Measurements from ENCODE around the gene FTSJ1.
"Not testable (repeated sequence)": the region's sequence is repeated elsewhere in the genome, so short reads cannot be mapped to it uniquely, and the experiment has no call there.

DNA sequence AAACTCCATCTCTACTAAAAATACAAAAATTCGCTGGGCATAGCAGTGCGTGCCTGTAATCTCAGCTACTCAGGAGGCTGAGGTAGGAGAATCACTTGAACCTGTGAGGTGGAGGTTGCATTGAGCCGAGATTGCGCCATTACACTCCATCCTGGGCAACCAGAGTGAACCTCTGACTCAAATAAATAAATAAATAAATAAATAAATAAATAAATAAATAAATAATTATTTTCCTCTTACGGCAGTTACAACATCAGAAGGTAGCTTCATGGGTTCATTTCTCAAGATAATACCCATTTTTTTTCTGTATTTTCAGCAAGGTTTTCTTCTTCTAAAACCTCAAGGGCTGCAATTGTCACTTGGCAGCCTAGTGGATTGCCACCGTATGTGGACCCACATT lies 28.8 kb upstream of the FTSJ1 start:
- TF ChIP-seq CTCF, POLR2A (IDR thresholded peaks at IDR 0.05): not testable (repeated sequence)
